ENCODE measurements around the gene SPOCD1. TPM values are rescaled to one million over a fixed set of nuclear protein-coding genes. Genes with fewer than 3 reads are reported as not detected.

Gene SPOCD1
- total and polyA plus RNA-seq, 12 donors: 0.09 to 2.4 (median 0.61) TPM

GRCh38 chr1:31859719-31860118 lies 43.9 kb upstream of the SPOCD1 start:
- DNase-seq: no peak
- no peak overlapping the region for H3K4me3 ChIP-seq
- intact Hi-C loops (cut with DNase I): no loop called here
- no peaks in the 10 kb centered on the region for H3K9me3 ChIP-seq (replicated peaks in 1 of 3)
- H3K27ac ChIP-seq: no peak overlapping the region
- H3K27me3 ChIP-seq: no peaks in the 10 kb centered on the region
- H3K4me1 ChIP-seq (replicated peaks in 1 of 2): no peaks in the 10 kb centered on the region
- H3K36me3 ChIP-seq (replicated peaks in 1 of 2): no peaks in the 10 kb centered on the region
- WGBS, 4 donors: 90 to 100% (median 97%) methylated on average over 1 to 2 of the region's 2 CpGs
- TF ChIP-seq POLR2A (IDR thresholded peaks at IDR 0.05): no peak
- TF ChIP-seq, protein P1, sequence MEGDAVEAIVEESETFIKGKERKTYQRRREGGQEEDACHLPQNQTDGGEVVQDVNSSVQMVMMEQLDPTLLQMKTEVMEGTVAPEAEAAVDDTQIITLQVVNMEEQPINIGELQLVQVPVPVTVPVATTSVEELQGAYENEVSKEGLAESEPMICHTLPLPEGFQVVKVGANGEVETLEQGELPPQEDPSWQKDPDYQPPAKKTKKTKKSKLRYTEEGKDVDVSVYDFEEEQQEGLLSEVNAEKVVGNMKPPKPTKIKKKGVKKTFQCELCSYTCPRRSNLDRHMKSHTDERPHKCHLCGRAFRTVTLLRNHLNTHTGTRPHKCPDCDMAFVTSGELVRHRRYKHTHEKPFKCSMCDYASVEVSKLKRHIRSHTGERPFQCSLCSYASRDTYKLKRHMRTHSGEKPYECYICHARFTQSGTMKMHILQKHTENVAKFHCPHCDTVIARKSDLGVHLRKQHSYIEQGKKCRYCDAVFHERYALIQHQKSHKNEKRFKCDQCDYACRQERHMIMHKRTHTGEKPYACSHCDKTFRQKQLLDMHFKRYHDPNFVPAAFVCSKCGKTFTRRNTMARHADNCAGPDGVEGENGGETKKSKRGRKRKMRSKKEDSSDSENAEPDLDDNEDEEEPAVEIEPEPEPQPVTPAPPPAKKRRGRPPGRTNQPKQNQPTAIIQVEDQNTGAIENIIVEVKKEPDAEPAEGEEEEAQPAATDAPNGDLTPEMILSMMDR (IDR thresholded peaks at IDR 0.05): no peak

- Histone ChIP-seq H3K4me3 (no peak overlapping the region), H3K9me3 (replicated peaks in 1 of 3) (no peaks in the 10 kb centered on the region), H3K27ac (no peak overlapping the region), H3K4me1 (replicated peaks in 1 of 2) (no peaks in the 10 kb centered on the region), H3K36me3 (replicated peaks in 1 of 2) (no peaks in the 10 kb centered on the region), H3K27me3 (no peaks in the 10 kb centered on the region)
- 92 to 95% (median 94%) methylated on average over 3 of the region's 3 CpGs for WGBS, 4 donors
- no peak for DNase-seq
- TF ChIP-seq, protein P1 (IDR thresholded peaks at IDR 0.05): no peak
- no peak for TF ChIP-seq POLR2A (IDR thresholded peaks at IDR 0.05)
- intact Hi-C loops (cut with DNase I): no loop called here
Measured at GRCh38 chr1:31859044-31859443, 43.2 kb upstream of the SPOCD1 start.

DNA sequence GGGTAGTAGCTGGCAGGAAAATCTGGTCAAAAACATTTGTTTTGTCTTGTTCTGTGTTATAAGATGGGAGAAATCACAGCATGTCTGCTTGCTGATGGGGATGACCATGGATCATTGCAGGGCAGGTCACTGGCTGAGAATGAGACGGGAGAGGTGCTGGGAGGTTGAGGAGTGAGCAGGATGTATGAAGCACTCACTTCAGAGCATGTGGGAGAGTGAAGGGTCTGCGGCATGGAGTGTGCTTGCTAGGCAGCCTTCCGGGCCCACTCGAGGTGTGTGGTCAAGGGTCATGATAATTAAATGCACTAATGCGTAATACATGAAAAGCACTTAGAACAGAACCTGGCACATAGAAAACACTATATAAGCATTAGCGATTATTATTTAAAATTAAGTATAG lies 42.0 kb upstream of the SPOCD1 start:
- no peaks in the 10 kb centered on the region for H3K27me3 ChIP-seq
- no peaks in the 10 kb centered on the region for H3K4me1 ChIP-seq (replicated peaks in 1 of 2)
- 83 to 93% (median 88%) methylated on average over 6 of the region's 6 CpGs for WGBS, 4 donors
- intact Hi-C loops (cut with DNase I): no loop called here
- no peak for TF ChIP-seq POLR2A (IDR thresholded peaks at IDR 0.05)
- TF ChIP-seq, protein P1 (IDR thresholded peaks at IDR 0.05): no peak
- DNase-seq: no peak
- H3K9me3 ChIP-seq (replicated peaks in 1 of 3): no peaks in the 10 kb centered on the region
- H3K4me3 ChIP-seq: no peak overlapping the region
- H3K36me3 ChIP-seq (replicated peaks in 1 of 2): no peaks in the 10 kb centered on the region
- no peak overlapping the region for H3K27ac ChIP-seq

DNA sequence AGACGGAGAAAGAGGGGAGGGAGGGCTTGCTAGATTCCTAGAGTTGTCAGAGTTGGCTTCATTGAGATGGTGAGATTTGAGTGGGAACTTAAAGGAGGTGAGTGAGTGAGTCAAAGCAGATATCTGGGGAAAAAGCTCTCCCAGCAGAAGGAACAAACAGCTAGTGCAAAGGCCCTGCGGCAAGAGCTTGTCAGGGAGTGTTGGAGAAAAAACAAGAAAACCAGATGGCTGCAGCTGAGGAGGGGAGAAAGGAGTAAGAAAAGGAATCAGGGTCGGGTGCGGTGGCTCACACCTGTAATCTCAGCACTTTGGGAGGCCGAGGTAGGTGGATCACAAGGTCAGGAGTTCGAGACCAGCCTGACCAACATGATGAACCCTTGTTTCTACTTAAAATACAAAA lies 40.3 kb upstream of the SPOCD1 start:
- DNase-seq: no peak
- no peaks in the 10 kb centered on the region for H3K27me3 ChIP-seq
- H3K4me3 ChIP-seq: no peak overlapping the region
- no peak for TF ChIP-seq POLR2A (IDR thresholded peaks at IDR 0.05)
- TF ChIP-seq, protein P1 (IDR thresholded peaks at IDR 0.05): no peak
- 86 to 89% (median 88%) methylated on average over 6 of the region's 6 CpGs for WGBS, 4 donors
- intact Hi-C loops (cut with DNase I): no loop called here
- no peaks in the 10 kb centered on the region for H3K36me3 ChIP-seq (replicated peaks in 1 of 2)
- H3K4me1 ChIP-seq (replicated peaks in 1 of 2): no peaks in the 10 kb centered on the region
- no peak overlapping the region for H3K27ac ChIP-seq
- no peaks in the 10 kb centered on the region for H3K9me3 ChIP-seq (replicated peaks in 1 of 3)

All from adrenal gland (tissue), 12 donors.